T-cell (primary cell): ENCODE measurements around the gene SETD2. TPM values are rescaled to one million over a fixed set of nuclear protein-coding genes. Genes with fewer than 3 reads are reported as not detected.

ENCODE experiments used
- ATAC-seq, 4 experiments: fragments of 200-7000 bp in 3 of 4; fragments of 150-1000 bp in 1 of 4; cut with Tn5 transposase; replicated peaks in 1 of 4; 1 replicate in 3 of 4; 2 replicates in 1 of 4; pipeline ENCODE4 v1.10.0; 2021; ENCODE audit warnings: moderate library complexity in 3 of 4, mild to moderate bottlenecking in 2 of 4, moderate number of reproducible peaks in 1 of 4
- CTCF ChIA-PET, 2 donors: fragments of 300-600 bp; sonication (Branson Sonifier 250); formaldehyde crosslinking; loops; one replicate each; lab custom pipeline; 2022; ENCODE audit warnings: antibody characterized with exemption in 2 of 2; lab: Charles Lee
- POLR2A ChIA-PET, 2 donors: fragments of 300-600 bp; sonication (Branson Sonifier 250); formaldehyde crosslinking; loops; one replicate each; lab custom pipeline; 2022; ENCODE audit warnings: antibody characterized with exemption in 2 of 2; lab: Charles Lee
- DNase-seq, 35 experiments: peaks; one replicate each; pipeline versions ENCODE4 v3.0.0 to v3.0.0-alpha.2; 2013 to 2023
- H3K27ac ChIP-seq: one replicate; pipeline ENCODE4 v1.5.1; 2013; ENCODE audit warnings: low read length
- H3K27me3 ChIP-seq, 2 experiments: replicated peaks in 1 of 2; 1 replicate in 1 of 2; 2 replicates in 1 of 2; pipeline versions ENCODE4 v1.6.1 to v1.7.0; 2013; ENCODE audit warnings: low read length in 1 of 2, mixed read lengths in 1 of 2; ENCODE audit not compliant: control insufficient read depth in 2 of 2, insufficient read depth in 2 of 2; ENCODE audit errors: extremely low read depth in 1 of 2
- H3K36me3 ChIP-seq, 2 donors: 1 replicate in 1 of 2; 2 replicates in 1 of 2; pipeline versions ENCODE4 v1.6.1 to v1.7.0; 2013; ENCODE audit warnings: low read length in 1 of 2; ENCODE audit not compliant: control insufficient read depth in 2 of 2, insufficient read depth in 1 of 2; ENCODE audit errors: extremely low read depth in 1 of 2
- H3K4me1 ChIP-seq, 2 experiments: 1 replicate in 1 of 2; 2 replicates in 1 of 2; pipeline versions ENCODE4 v1.6.1 to v1.7.0; 2013; ENCODE audit warnings: low read length in 2 of 2, mixed read lengths in 1 of 2; ENCODE audit not compliant: insufficient read depth in 2 of 2, control insufficient read depth in 1 of 2; ENCODE audit errors: extremely low read depth in 1 of 2
- H3K4me3 ChIP-seq, 2 donors: 1 replicate in 1 of 2; 2 replicates in 1 of 2; pipeline versions ENCODE4 v1.5.1 to v1.7.0; 2013; ENCODE audit warnings: mild to moderate bottlenecking in 2 of 2, low read length in 1 of 2, moderate library complexity in 1 of 2; ENCODE audit not compliant: control insufficient read depth in 1 of 2; ENCODE audit errors: extremely low read depth in 1 of 2
- H3K9me3 ChIP-seq: 2 replicates; pipeline ENCODE4 v1.7.0; 2013
- H3K27ac Mint-ChIP-seq, 2 donors: one replicate each; pipeline ENCODE4 v1.8.0; 2020 to 2021; ENCODE audit warnings: mild to moderate bottlenecking in 2 of 2, mixed read lengths in 2 of 2
- H3K27me3 Mint-ChIP-seq, 2 donors: one replicate each; pipeline ENCODE4 v1.8.0; 2021 to 2022; ENCODE audit warnings: mixed read lengths in 2 of 2
- H3K36me3 Mint-ChIP-seq: one replicate; pipeline ENCODE4 v1.8.0; 2021; ENCODE audit warnings: mixed read lengths
- H3K4me1 Mint-ChIP-seq, 3 donors: one replicate each; pipeline ENCODE4 v1.8.0; 2020 to 2022; ENCODE audit warnings: mixed read lengths in 3 of 3, mild to moderate bottlenecking in 1 of 3
- H3K4me3 Mint-ChIP-seq, 3 donors: one replicate each; pipeline ENCODE4 v1.8.0; 2020 to 2022; ENCODE audit warnings: mild to moderate bottlenecking in 3 of 3, mixed read lengths in 3 of 3, moderate library complexity in 3 of 3
- H3K9me3 Mint-ChIP-seq, 3 donors: one replicate each; pipeline ENCODE4 v1.8.0; 2020 to 2022; ENCODE audit warnings: mixed read lengths in 3 of 3
- WGBS: methylation state at CpG from one replicate; pipeline ENCODE4 v1.1.5; 2013; ENCODE audit warnings: missing lambda C conversion rate; ENCODE audit not compliant: insufficient coverage; 5-methylcytosine and 5-hydroxymethylcytosine counted together
- total RNA-seq, 35 experiments: library from RNA in 6 of 35; stranded (reverse) in 6 of 35; fragments of 120-200 nt in 1 of 35; gene quantifications; one replicate each; pipeline versions ENCODE4 v1.2.1 to v1.2.4 and lab custom pipeline; 2013 to 2026

Gene SETD2
- total RNA-seq, 5 donors from 2014 or later (not counting 1 experiment from before 2014, with no cell fraction given): 58.1 to 84.6 (median 63.9) TPM

DNA sequence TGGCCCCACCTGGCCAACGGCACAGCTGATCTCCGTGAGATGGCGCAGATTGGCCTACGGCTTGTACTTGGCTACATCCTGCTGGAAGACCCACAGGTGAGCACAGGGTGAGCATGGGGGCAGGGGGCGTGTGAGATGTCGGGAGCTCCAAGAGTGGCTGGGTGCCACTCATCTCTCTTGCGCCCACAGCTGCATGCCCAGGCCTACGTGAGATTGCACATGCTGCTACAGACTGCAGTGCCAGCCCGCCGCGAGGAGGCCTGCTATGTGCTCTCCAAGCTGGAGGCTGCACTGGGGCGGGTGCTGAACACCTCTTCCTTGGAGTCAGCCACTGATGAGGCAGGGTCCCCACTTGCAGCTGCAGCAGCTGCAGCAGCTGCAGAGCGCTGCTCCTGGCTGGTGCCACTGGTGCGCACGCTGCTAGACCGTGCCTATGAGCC, 162.2 kb downstream of the SETD2 start:
- H3K27ac Mint-ChIP-seq: no peak overlapping the region
- H3K9me3 Mint-ChIP-seq: no peaks in the 10 kb centered on the region
- no peak overlapping the region for H3K4me3 Mint-ChIP-seq
- Histone ChIP-seq H3K4me1 (peaks cover 0 to 27% of the 10 kb centered on the region in 2 experiments), H3K27me3 (no peaks in the 10 kb centered on the region), H3K9me3 (no peaks in the 10 kb centered on the region), H3K36me3 (peaks cover 30 to 92% of the 10 kb centered on the region in 2 donors), H3K27ac (no peak overlapping the region), H3K4me3 (no peak overlapping the region)
- POLR2A ChIA-PET: no interaction called here
- DNase-seq (no peak), ATAC-seq (no peak)
- CTCF ChIA-PET: no interaction called here
- H3K36me3 Mint-ChIP-seq: peaks cover 42% of the 10 kb centered on the region
- no peaks in the 10 kb centered on the region for H3K27me3 Mint-ChIP-seq
- WGBS: 97% methylated on average over 16 of the region's 16 CpGs
- peaks cover 17 to 18% (median 17%) of the 10 kb centered on the region in 3 donors for H3K4me1 Mint-ChIP-seq

DNA sequence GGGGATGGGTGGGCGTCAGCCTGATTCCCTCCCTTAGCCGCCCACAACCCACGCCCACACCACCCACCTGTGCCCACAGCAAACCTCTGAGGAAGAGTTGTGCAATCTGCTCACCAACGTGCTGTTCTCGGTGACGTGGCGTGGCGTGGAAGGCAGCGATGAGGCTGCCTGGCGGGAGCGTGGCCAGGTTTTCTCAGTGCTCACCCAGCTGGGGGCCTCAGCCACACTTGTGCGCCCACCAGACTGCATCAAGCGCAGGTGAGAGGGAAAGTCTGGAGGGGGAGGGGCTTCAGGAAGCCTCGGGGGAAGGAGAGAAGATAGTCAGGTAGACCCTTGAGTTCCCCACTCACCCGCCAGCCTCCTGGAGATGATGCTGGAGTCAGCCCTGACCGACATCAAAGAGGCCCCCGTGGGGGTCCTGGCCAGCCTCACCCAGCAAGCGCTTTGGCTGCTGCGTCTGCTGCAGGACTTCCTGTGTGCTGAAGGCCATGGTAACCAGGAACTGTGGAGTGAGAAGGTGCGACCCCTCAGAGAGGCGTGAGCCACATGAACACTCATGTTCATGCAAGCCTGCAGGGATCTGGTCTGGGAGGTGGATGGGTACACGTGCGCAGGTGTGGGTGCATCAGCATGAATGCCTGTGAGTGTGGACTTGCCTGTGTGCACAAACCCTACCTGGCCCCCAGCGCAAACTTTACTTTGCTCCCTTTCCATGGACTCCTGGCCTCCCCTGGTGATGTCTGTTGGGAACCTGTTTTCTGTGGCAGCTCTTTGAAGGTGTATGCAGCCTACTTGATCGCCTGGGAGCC, 162.8 kb downstream of the SETD2 start:
- no peaks in the 10 kb centered on the region for H3K27me3 ChIP-seq
- H3K9me3 Mint-ChIP-seq: no peaks in the 10 kb centered on the region
- H3K4me1 Mint-ChIP-seq: peaks cover 18 to 20% (median 18%) of the 10 kb centered on the region in 3 donors
- peaks cover 0 to 33% of the 10 kb centered on the region in 2 experiments for H3K4me1 ChIP-seq
- H3K36me3 Mint-ChIP-seq: peaks cover 38% of the 10 kb centered on the region
- CTCF ChIA-PET: no interaction called here
- peaks cover 29 to 89% of the 10 kb centered on the region in 2 donors for H3K36me3 ChIP-seq
- POLR2A ChIA-PET: no interaction called here
- H3K27me3 Mint-ChIP-seq: no peaks in the 10 kb centered on the region
- H3K4me3 ChIP-seq: no peak overlapping the region
- no peak for DNase-seq
- WGBS: 70% methylated on average over 18 of the region's 25 CpGs
- H3K9me3 ChIP-seq: no peaks in the 10 kb centered on the region
- ATAC-seq: no peak
- no peak overlapping the region for H3K27ac Mint-ChIP-seq
- no peak overlapping the region for H3K4me3 Mint-ChIP-seq
- no peak overlapping the region for H3K27ac ChIP-seq

GRCh38 chr3:47000198-47000815, 163.6 kb downstream of the SETD2 start:
- ChIA-PET CTCF (no interaction called here), POLR2A (no interaction called here)
- no peaks in the 10 kb centered on the region for H3K9me3 ChIP-seq
- ATAC-seq: no peak
- peaks cover 18 to 20% (median 18%) of the 10 kb centered on the region in 3 donors for H3K4me1 Mint-ChIP-seq
- no peak for DNase-seq
- no peak overlapping the region for H3K4me3 Mint-ChIP-seq
- no peaks in the 10 kb centered on the region for H3K27me3 Mint-ChIP-seq
- peak overlapping the region in 1 of 2 donors; percentile 39 for H3K27ac Mint-ChIP-seq
- H3K27ac ChIP-seq: no peak overlapping the region
- H3K27me3 ChIP-seq: no peaks in the 10 kb centered on the region
- H3K4me1 ChIP-seq: peaks cover 0 to 37% of the 10 kb centered on the region in 2 experiments
- H3K4me3 ChIP-seq: no peak overlapping the region
- H3K36me3 ChIP-seq: peaks cover 31 to 89% of the 10 kb centered on the region in 2 donors
- H3K36me3 Mint-ChIP-seq: peaks cover 30% of the 10 kb centered on the region
- WGBS: 98% methylated on average over 10 of the region's 10 CpGs
- H3K9me3 Mint-ChIP-seq: no peaks in the 10 kb centered on the region

DNA sequence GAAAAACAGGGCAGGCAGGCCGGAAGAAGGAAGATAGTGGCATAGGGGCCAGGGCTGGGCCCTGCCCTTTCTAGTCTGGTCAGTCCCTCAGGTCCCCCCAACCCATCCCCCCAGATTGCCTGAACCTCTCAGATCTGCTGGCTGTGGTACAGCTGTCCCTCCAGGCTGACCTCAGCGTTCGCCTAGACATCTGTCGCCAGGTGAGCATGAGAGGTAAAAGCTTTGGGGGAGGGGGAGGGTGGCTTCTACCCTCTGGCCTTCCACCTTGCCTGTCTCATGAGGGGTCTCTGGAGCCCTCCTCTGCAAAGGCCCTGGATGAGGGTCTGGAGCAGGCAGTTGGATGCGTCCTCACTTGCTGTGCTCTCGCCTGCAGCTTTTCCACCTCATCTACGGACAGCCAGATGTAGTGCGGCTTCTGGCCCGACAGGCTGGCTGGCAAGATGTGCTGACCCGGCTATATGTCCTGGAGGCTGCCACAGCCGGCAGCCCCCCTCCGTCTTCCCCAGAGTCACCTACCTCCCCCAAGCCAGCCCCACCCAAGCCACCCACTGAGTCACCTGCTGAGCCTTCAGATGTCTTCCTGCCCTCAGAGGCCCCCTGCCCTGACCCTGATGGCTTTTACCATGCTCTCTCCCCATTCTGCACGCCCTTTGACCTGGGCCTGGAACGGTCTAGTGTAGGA, 164.3 kb downstream of the SETD2 start:
- 98% methylated on average over 8 of the region's 14 CpGs for WGBS
- H3K4me3 ChIP-seq: no peak overlapping the region
- H3K36me3 ChIP-seq: peaks cover 33 to 89% of the 10 kb centered on the region in 2 donors
- peaks cover 28% of the 10 kb centered on the region for H3K36me3 Mint-ChIP-seq
- peaks cover 18 to 20% (median 20%) of the 10 kb centered on the region in 3 donors for H3K4me1 Mint-ChIP-seq
- H3K27ac ChIP-seq: no peak overlapping the region
- H3K9me3 Mint-ChIP-seq: no peaks in the 10 kb centered on the region
- no peak for ATAC-seq
- H3K4me3 Mint-ChIP-seq: no peak overlapping the region
- H3K27me3 Mint-ChIP-seq: no peaks in the 10 kb centered on the region
- no peak for DNase-seq
- CTCF ChIA-PET: interaction anchor here in 1 of 2 donors (0.8 to 1.4 kb wide), 3 partner anchors 21 to 76 kb away, joined by 3 read pairs; no protein-coding TSS in a partner anchor
- H3K27ac Mint-ChIP-seq: peak overlapping the region in 1 of 2 donors; percentile 39
- H3K4me1 ChIP-seq: peaks cover 0 to 37% of the 10 kb centered on the region in 2 experiments
- POLR2A ChIA-PET: no interaction called here
- no peaks in the 10 kb centered on the region for H3K27me3 ChIP-seq
- no peaks in the 10 kb centered on the region for H3K9me3 ChIP-seq

- H3K4me1 Mint-ChIP-seq: peaks cover 18 to 23% (median 20%) of the 10 kb centered on the region in 3 donors
- H3K36me3 ChIP-seq: peaks cover 33 to 89% of the 10 kb centered on the region in 2 donors
- H3K9me3 Mint-ChIP-seq: no peaks in the 10 kb centered on the region
- H3K36me3 Mint-ChIP-seq: peaks cover 29% of the 10 kb centered on the region
- no peak overlapping the region for H3K27ac Mint-ChIP-seq
- DNase-seq (no peak), ATAC-seq (no peak)
- ChIA-PET POLR2A (no interaction called here), CTCF (interaction anchor here in 1 of 2 donors (0.8 to 1.4 kb wide), 4 partner anchors 17 to 75 kb away, joined by 3 read pairs; no protein-coding TSS in a partner anchor)
- no peak overlapping the region for H3K27ac ChIP-seq
- H3K27me3 ChIP-seq: no peaks in the 10 kb centered on the region
- WGBS: 95% methylated on average over 19 of the region's 22 CpGs
- no peaks in the 10 kb centered on the region for H3K27me3 Mint-ChIP-seq
- H3K4me3 Mint-ChIP-seq: no peak overlapping the region
- peaks cover 0 to 37% of the 10 kb centered on the region in 2 experiments for H3K4me1 ChIP-seq
- no peaks in the 10 kb centered on the region for H3K9me3 ChIP-seq
- no peak overlapping the region for H3K4me3 ChIP-seq
Observed at GRCh38 chr3:46998852-46999515, 164.9 kb downstream of the SETD2 start.
